AG09319 (cell line): ENCODE data around the gene PRKCZ.
A peak's percentile ranks its signal among the peaks of the same experiment; 100 is the strongest.
"Not testable (repeated sequence)": the region's sequence is repeated elsewhere in the genome, so short reads cannot be mapped to it uniquely, and the experiment has no call there.

Experiments
- DNase-seq: peaks from one replicate; pipeline ENCODE4 v3.0.0-alpha.2; 2010; ENCODE audit warnings: low read depth; ENCODE audit errors: extremely low read depth
- CTCF ChIP-seq: IDR thresholded peaks from 2 replicates; pipeline ENCODE4 v1.5.1; 2011; ENCODE audit warnings: low read depth, mild to moderate bottlenecking, inconsistent platforms, low read length, moderate library complexity

The PRKCZ gene

GRCh38 chr1:2089051-2089450, 38.8 kb downstream of the PRKCZ start:
- TF ChIP-seq CTCF, result no peak
- DNase-seq, result no peak

- DNase-seq, result no peak
- no peak for TF ChIP-seq CTCF
Measured at GRCh38 chr1:2090216-2090890, 40.1 kb downstream of the PRKCZ start.

- TF ChIP-seq CTCF, result peak; percentile 44
- DNase-seq, result no peak
Measured at GRCh38 chr1:2091611-2092604, 41.7 kb downstream of the PRKCZ start.

- no peak for TF ChIP-seq CTCF
- no peak for DNase-seq
Measured at GRCh38 chr1:2093055-2093454, 42.8 kb downstream of the PRKCZ start.

- DNase-seq, result no peak
- no peak for TF ChIP-seq CTCF
Measured at GRCh38 chr1:2093636-2094035, 43.4 kb downstream of the PRKCZ start.

- DNase-seq, result not testable (repeated sequence)
Measured at GRCh38 chr1:2094269-2095158, 44.3 kb downstream of the PRKCZ start.

- DNase-seq, result no peak
- no peak for TF ChIP-seq CTCF
Measured at GRCh38 chr1:2095394-2095793, 45.2 kb downstream of the PRKCZ start.
